HG02870 (cell line): ENCODE data around the gene UBTF.

Experiments
- ATAC-seq: cut with Tn5 transposase; IDR thresholded peaks from one replicate; pipeline ENCODE4 v1.9.1; 2021; ENCODE audit warnings: mild to moderate bottlenecking, moderate library complexity; ENCODE audit not compliant: unreplicated experiment

The UBTF gene

DNA sequence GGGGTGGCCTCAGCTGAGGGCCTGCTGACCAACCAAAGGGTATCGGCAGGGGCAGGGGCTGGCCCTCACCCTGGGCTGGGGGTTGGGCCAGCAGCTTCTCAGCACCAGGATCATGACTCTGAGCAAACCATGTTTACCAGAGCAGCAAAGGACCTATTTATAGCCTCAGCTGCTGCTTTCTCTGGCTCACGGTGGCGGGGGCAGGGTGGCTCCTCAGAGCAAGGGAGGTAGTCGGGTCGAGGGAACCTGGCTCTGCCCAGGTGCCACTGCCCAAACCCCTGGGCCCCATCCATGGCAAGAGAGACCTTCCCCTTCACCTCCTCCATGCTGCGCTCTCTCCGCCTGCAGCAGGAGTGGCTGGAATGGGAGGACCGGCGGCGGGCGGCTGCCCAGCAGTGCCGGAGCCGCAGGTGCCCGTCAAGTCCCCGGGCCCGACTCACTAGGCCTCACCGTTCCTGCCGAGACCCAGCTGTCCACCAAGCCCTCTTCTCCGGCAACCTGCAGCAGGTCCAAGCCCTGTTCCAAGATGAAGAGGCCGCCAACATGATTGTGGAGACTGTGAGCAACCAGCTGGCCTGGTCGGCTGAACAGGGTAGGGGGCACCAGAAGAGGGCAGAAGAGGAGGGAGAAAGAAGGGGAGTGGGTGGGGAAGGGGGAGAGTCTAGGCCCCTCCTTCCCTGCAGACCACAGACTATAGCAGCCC, 48.8 kb downstream of the UBTF start, which contains the start of gene ASB16:
Gene ASB16, plus strand, starts transcription at position 206 of the 703 bp plus-strand sequence. Its CDS starts 86 bp downstream, at position 292.
- ATAC-seq, result no peak

DNA sequence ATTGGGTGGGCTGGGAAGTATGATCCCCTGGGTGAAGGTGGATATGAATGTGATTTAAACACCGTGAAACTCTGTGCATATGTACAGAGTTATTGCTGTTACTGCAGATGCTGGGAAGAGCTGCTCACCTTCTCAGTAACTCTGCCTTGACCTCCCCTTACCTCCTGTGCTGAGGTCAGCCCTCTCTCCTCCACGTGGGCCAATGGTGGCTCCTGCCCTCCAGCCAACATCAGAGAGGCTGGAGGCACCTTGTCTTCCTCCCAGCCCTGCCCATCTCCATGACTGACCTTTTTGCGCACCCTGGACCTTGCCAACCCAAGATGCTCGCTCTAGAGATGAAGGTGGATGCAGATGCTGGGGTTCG, 49.4 kb downstream of the UBTF start:
- no peak for ATAC-seq

DNA sequence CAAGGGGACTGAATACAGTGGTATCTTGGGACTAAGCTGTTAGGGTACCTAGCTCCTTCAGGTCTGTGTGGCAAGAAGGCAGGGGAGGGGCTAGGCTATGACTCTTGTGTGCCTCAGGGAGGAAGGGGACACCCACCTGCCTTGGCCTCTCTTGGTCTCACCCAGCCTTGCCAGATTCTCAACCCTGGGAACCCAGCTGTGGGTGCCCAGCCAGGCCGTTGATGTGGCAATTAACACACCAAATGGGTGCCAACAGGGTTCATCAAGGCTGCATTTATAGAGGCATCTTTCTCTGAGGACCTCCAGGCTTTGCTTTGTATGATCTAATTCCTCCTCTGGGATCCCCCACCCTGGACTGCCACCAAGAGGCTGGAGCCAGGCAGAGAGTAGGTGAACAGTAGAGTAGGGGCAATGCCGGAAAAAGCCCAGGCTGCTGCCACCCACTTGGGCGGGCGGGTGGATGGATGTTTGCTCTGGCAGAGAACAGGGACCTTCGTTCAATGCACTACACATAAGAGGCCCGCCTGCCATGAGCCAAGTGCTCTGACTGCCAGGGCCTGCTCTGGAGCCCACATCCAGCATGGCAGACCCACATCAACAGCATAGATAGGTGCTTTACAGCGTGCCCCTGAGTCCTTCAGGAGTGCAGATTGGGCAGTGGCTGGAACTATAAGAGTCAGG, 52.2 kb downstream of the UBTF start:
- ATAC-seq, result no peak

DNA sequence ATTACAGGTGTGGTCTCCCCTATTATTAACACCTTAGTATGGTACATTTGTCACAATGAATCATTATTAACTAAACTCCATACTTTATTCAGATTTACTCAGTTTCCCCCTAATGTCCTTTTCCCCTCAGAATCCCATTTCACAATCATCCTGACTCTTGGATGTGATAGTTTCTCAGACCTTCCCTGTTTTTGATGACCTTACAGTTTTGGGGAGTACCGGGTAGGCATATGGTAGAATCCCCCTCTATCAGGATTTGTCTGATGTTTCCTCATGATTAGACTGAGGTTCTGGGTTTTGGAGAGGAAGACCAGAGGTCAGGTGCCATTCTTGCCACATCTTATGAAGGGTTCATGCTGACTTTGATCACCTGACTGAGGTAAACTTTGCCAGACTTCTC, 55.0 kb downstream of the UBTF start:
- no peak for ATAC-seq

GRCh38 chr17:44159519-44160210, 59.8 kb downstream of the UBTF start:
- no peak for ATAC-seq

GRCh38 chr17:44155488-44155887, 64.0 kb downstream of the UBTF start:
- no peak for ATAC-seq
